T-cell (primary cell): ENCODE measurements around the gene SYNDIG1. TPM values are rescaled to one million over a fixed set of nuclear protein-coding genes. Genes with fewer than 3 reads are reported as not detected.

Experiments used
- ATAC-seq, 4 experiments: fragments of 200-7000 bp in 3 of 4; fragments of 150-1000 bp in 1 of 4; cut with Tn5 transposase; replicated peaks in 1 of 4; 1 replicate in 3 of 4; 2 replicates in 1 of 4; pipeline ENCODE4 v1.10.0; 2021; ENCODE audit warnings: moderate library complexity in 3 of 4, mild to moderate bottlenecking in 2 of 4, moderate number of reproducible peaks in 1 of 4
- CTCF ChIA-PET, 2 donors: fragments of 300-600 bp; sonication (Branson Sonifier 250); formaldehyde crosslinking; loops; one replicate each; lab custom pipeline; 2022; ENCODE audit warnings: antibody characterized with exemption in 2 of 2; lab: Charles Lee
- POLR2A ChIA-PET, 2 donors: fragments of 300-600 bp; sonication (Branson Sonifier 250); formaldehyde crosslinking; loops; one replicate each; lab custom pipeline; 2022; ENCODE audit warnings: antibody characterized with exemption in 2 of 2; lab: Charles Lee
- DNase-seq, 35 experiments: peaks; one replicate each; pipeline versions ENCODE4 v3.0.0 to v3.0.0-alpha.2; 2013 to 2023
- H3K27ac ChIP-seq: one replicate; pipeline ENCODE4 v1.5.1; 2013; ENCODE audit warnings: low read length
- H3K27me3 ChIP-seq, 2 experiments: replicated peaks in 1 of 2; 1 replicate in 1 of 2; 2 replicates in 1 of 2; pipeline versions ENCODE4 v1.6.1 to v1.7.0; 2013; ENCODE audit warnings: low read length in 1 of 2, mixed read lengths in 1 of 2; ENCODE audit not compliant: control insufficient read depth in 2 of 2, insufficient read depth in 2 of 2; ENCODE audit errors: extremely low read depth in 1 of 2
- H3K36me3 ChIP-seq, 2 donors: 1 replicate in 1 of 2; 2 replicates in 1 of 2; pipeline versions ENCODE4 v1.6.1 to v1.7.0; 2013; ENCODE audit warnings: low read length in 1 of 2; ENCODE audit not compliant: control insufficient read depth in 2 of 2, insufficient read depth in 1 of 2; ENCODE audit errors: extremely low read depth in 1 of 2
- H3K4me1 ChIP-seq, 2 experiments: 1 replicate in 1 of 2; 2 replicates in 1 of 2; pipeline versions ENCODE4 v1.6.1 to v1.7.0; 2013; ENCODE audit warnings: low read length in 2 of 2, mixed read lengths in 1 of 2; ENCODE audit not compliant: insufficient read depth in 2 of 2, control insufficient read depth in 1 of 2; ENCODE audit errors: extremely low read depth in 1 of 2
- H3K4me3 ChIP-seq, 2 donors: 1 replicate in 1 of 2; 2 replicates in 1 of 2; pipeline versions ENCODE4 v1.5.1 to v1.7.0; 2013; ENCODE audit warnings: mild to moderate bottlenecking in 2 of 2, low read length in 1 of 2, moderate library complexity in 1 of 2; ENCODE audit not compliant: control insufficient read depth in 1 of 2; ENCODE audit errors: extremely low read depth in 1 of 2
- H3K9me3 ChIP-seq: 2 replicates; pipeline ENCODE4 v1.7.0; 2013
- H3K27ac Mint-ChIP-seq, 2 donors: one replicate each; pipeline ENCODE4 v1.8.0; 2020 to 2021; ENCODE audit warnings: mild to moderate bottlenecking in 2 of 2, mixed read lengths in 2 of 2
- H3K27me3 Mint-ChIP-seq, 2 donors: one replicate each; pipeline ENCODE4 v1.8.0; 2021 to 2022; ENCODE audit warnings: mixed read lengths in 2 of 2
- H3K36me3 Mint-ChIP-seq: one replicate; pipeline ENCODE4 v1.8.0; 2021; ENCODE audit warnings: mixed read lengths
- H3K4me1 Mint-ChIP-seq, 3 donors: one replicate each; pipeline ENCODE4 v1.8.0; 2020 to 2022; ENCODE audit warnings: mixed read lengths in 3 of 3, mild to moderate bottlenecking in 1 of 3
- H3K4me3 Mint-ChIP-seq, 3 donors: one replicate each; pipeline ENCODE4 v1.8.0; 2020 to 2022; ENCODE audit warnings: mild to moderate bottlenecking in 3 of 3, mixed read lengths in 3 of 3, moderate library complexity in 3 of 3
- H3K9me3 Mint-ChIP-seq, 3 donors: one replicate each; pipeline ENCODE4 v1.8.0; 2020 to 2022; ENCODE audit warnings: mixed read lengths in 3 of 3
- WGBS: methylation state at CpG from one replicate; pipeline ENCODE4 v1.1.5; 2013; ENCODE audit warnings: missing lambda C conversion rate; ENCODE audit not compliant: insufficient coverage; 5-methylcytosine and 5-hydroxymethylcytosine counted together
- total RNA-seq, 35 experiments: library from RNA in 6 of 35; stranded (reverse) in 6 of 35; fragments of 120-200 nt in 1 of 35; gene quantifications; one replicate each; pipeline versions ENCODE4 v1.2.1 to v1.2.4 and lab custom pipeline; 2013 to 2026

Gene SYNDIG1
- total RNA-seq, 5 donors from 2014 or later (not counting 1 experiment from before 2014, with no cell fraction given) = not detected

DNA sequence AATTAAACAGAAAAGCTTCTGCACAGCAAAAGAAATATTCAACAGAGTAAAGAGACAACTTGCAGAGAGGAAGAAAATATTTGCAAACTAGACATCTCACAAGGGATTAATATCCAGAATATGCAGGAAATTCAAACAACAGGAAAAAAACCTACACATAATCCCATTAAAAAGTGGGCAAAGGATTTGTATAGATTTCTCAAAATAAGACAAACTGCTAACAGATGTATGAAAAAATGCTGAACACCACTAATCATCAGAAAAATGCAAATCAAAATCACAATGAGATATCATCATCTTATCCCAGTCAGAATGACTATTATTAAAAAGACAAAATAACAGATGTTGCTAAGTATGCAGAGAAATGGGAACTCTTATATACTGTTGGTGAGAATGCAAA lies 129.6 kb downstream of the SYNDIG1 start:
- Mint-ChIP-seq H3K27ac (no peak overlapping the region), H3K36me3 (no peaks in the 10 kb centered on the region), H3K27me3 (peaks cover 15 to 16% of the 10 kb centered on the region in 2 donors), H3K4me3 (no peak overlapping the region), H3K9me3 (peaks cover 15 to 31% (median 21%) of the 10 kb centered on the region in 3 donors), H3K4me1 (no peaks in the 10 kb centered on the region)
- H3K36me3 ChIP-seq = no peaks in the 10 kb centered on the region
- H3K9me3 ChIP-seq = no peaks in the 10 kb centered on the region
- ChIA-PET POLR2A (no interaction called here), CTCF (no interaction called here)
- H3K27ac ChIP-seq = no peak overlapping the region
- ATAC-seq (no peak), DNase-seq (no peak)
- H3K27me3 ChIP-seq = peaks cover 0 to 4% of the 10 kb centered on the region in 2 experiments
- no peaks in the 10 kb centered on the region for H3K4me1 ChIP-seq
- no peak overlapping the region for H3K4me3 ChIP-seq

- H3K4me1 ChIP-seq = no peaks in the 10 kb centered on the region
- no peak overlapping the region for H3K27ac Mint-ChIP-seq
- H3K4me1 Mint-ChIP-seq = no peaks in the 10 kb centered on the region
- no peak overlapping the region for H3K27ac ChIP-seq
- ATAC-seq = no peak
- no peaks in the 10 kb centered on the region for H3K9me3 ChIP-seq
- DNase-seq = no peak
- H3K27me3 ChIP-seq = peaks cover 0 to 6% of the 10 kb centered on the region in 2 experiments
- H3K9me3 Mint-ChIP-seq = peaks cover 15 to 31% (median 21%) of the 10 kb centered on the region in 3 donors
- H3K4me3 Mint-ChIP-seq = no peak overlapping the region
- H3K4me3 ChIP-seq = no peak overlapping the region
- ChIA-PET CTCF (interaction anchor here in 1 of 2 donors (0.7 kb wide), 1 partner anchor 81 kb away, joined by 5 read pairs; no protein-coding TSS in a partner anchor), POLR2A (no interaction called here)
- H3K27me3 Mint-ChIP-seq = peaks cover 15 to 16% of the 10 kb centered on the region in 2 donors
- H3K36me3 Mint-ChIP-seq = no peaks in the 10 kb centered on the region
- H3K36me3 ChIP-seq = no peaks in the 10 kb centered on the region
- WGBS = no CpG with 5 or more reads among the region's 3 CpGs
These were observed 130.6 kb downstream of the SYNDIG1 start for GRCh38 chr20:24600012-24600411.

GRCh38 chr20:24603454-24603853 lies 134.0 kb downstream of the SYNDIG1 start:
- no peak for DNase-seq
- no peak for ATAC-seq
- Mint-ChIP-seq H3K27me3 (peaks cover 6 to 12% of the 10 kb centered on the region in 2 donors), H3K4me3 (no peak overlapping the region), H3K4me1 (no peaks in the 10 kb centered on the region), H3K36me3 (no peaks in the 10 kb centered on the region), H3K27ac (no peak overlapping the region), H3K9me3 (peaks cover 15 to 31% (median 18%) of the 10 kb centered on the region in 3 donors)
- Histone ChIP-seq H3K36me3 (no peaks in the 10 kb centered on the region), H3K27ac (no peak overlapping the region), H3K27me3 (peaks cover 0 to 10% of the 10 kb centered on the region in 2 experiments), H3K4me3 (no peak overlapping the region), H3K9me3 (no peaks in the 10 kb centered on the region), H3K4me1 (no peaks in the 10 kb centered on the region)
- ChIA-PET POLR2A (no interaction called here), CTCF (no interaction called here)
- WGBS = 84% methylated on average over 6 of the region's 8 CpGs

GRCh38 chr20:24604966-24605665 lies 135.7 kb downstream of the SYNDIG1 start:
- H3K9me3 ChIP-seq = no peaks in the 10 kb centered on the region

GRCh38 chr20:24605937-24606455 lies 136.6 kb downstream of the SYNDIG1 start:
- no peak overlapping the region for H3K27ac ChIP-seq
- peaks cover 6 to 9% of the 10 kb centered on the region in 2 donors for H3K27me3 Mint-ChIP-seq
- H3K4me1 ChIP-seq = no peaks in the 10 kb centered on the region
- POLR2A ChIA-PET = no interaction called here
- peaks cover 8 to 15% (median 8%) of the 10 kb centered on the region in 3 donors for H3K9me3 Mint-ChIP-seq
- H3K36me3 Mint-ChIP-seq = no peaks in the 10 kb centered on the region
- CTCF ChIA-PET = no interaction called here
- H3K4me1 Mint-ChIP-seq = no peaks in the 10 kb centered on the region
- peaks cover 0 to 10% of the 10 kb centered on the region in 2 experiments for H3K27me3 ChIP-seq
- no peaks in the 10 kb centered on the region for H3K36me3 ChIP-seq
- ATAC-seq = no peak
- H3K4me3 ChIP-seq = no peak overlapping the region
- no peak overlapping the region for H3K27ac Mint-ChIP-seq
- H3K9me3 ChIP-seq = no peaks in the 10 kb centered on the region
- DNase-seq = no peak
- WGBS = 93% methylated on average over 3 of the region's 4 CpGs
- no peak overlapping the region for H3K4me3 Mint-ChIP-seq

More at GRCh38 chr20:24604966-24605665, 135.7 kb downstream of the SYNDIG1 start:
- Mint-ChIP-seq H3K4me1 (no peaks in the 10 kb centered on the region), H3K36me3 (no peaks in the 10 kb centered on the region), H3K27me3 (peaks cover 6 to 9% of the 10 kb centered on the region in 2 donors), H3K4me3 (no peak overlapping the region), H3K27ac (no peak overlapping the region), H3K9me3 (peaks cover 8 to 21% (median 8%) of the 10 kb centered on the region in 3 donors)
- CTCF ChIA-PET = no interaction called here
- no peaks in the 10 kb centered on the region for H3K4me1 ChIP-seq
- no peak overlapping the region for H3K27ac ChIP-seq
- H3K4me3 ChIP-seq = no peak overlapping the region
- 94% methylated on average over 2 of the region's 4 CpGs for WGBS
- peaks cover 0 to 10% of the 10 kb centered on the region in 2 experiments for H3K27me3 ChIP-seq
- ATAC-seq = no peak
- DNase-seq = no peak
- POLR2A ChIA-PET = no interaction called here
- H3K36me3 ChIP-seq = no peaks in the 10 kb centered on the region

DNA sequence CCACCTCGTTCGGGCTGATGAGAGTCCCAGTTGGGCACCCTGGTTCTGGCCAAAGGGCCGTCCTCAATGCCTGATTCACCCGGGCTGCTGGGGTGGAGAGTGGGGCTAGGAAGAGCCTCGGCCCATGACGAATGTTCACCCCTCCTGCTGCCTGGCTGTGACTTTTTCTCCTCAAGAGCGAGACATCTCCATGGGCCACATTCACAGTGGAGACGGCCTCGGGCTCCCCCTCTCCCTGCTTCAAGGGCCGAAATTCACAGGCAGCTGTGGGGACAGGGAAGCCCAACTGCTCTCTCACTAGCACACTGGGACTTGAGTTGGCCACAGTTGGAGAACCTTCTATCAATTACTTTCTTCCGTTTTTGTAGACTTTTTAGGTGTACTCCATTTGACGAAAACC lies 138.0 kb downstream of the SYNDIG1 start:
- Mint-ChIP-seq H3K9me3 (peaks cover under 1 to 4% (median 1%) of the 10 kb centered on the region in 3 donors), H3K4me3 (no peak overlapping the region), H3K4me1 (no peaks in the 10 kb centered on the region), H3K27me3 (peaks cover 6 to 13% of the 10 kb centered on the region in 2 donors), H3K27ac (no peak overlapping the region), H3K36me3 (no peaks in the 10 kb centered on the region)
- ChIA-PET POLR2A (no interaction called here), CTCF (no interaction called here)
- DNase-seq = no peak
- H3K4me3 ChIP-seq = no peak overlapping the region
- no peak for ATAC-seq
- H3K36me3 ChIP-seq = no peaks in the 10 kb centered on the region
- peaks cover 0 to 14% of the 10 kb centered on the region in 2 experiments for H3K27me3 ChIP-seq
- no peak overlapping the region for H3K27ac ChIP-seq
- no peaks in the 10 kb centered on the region for H3K9me3 ChIP-seq
- WGBS = 93% methylated on average over 8 of the region's 12 CpGs
- no peaks in the 10 kb centered on the region for H3K4me1 ChIP-seq
